B cell (primary cell): ENCODE data around the gene RENBP. TPM values are rescaled to one million over a fixed set of nuclear protein-coding genes. Genes with fewer than 3 reads are reported as not detected.
A peak's percentile ranks its signal among the peaks of the same experiment; 100 is the strongest.

Source experiments
- ATAC-seq: fragments of 200-7000 bp; cut with Tn5 transposase; one replicate; pipeline ENCODE4 v1.10.0; 2021; ENCODE audit warnings: low read depth, mild to moderate bottlenecking, moderate number of reproducible peaks, moderate library complexity
- CTCF ChIA-PET: fragments of 350-600 bp; sonication (Branson Sonifier 250); formaldehyde crosslinking; loops from one replicate; lab custom pipeline; 2021; ENCODE audit warnings: antibody characterized with exemption, inconsistent platforms; lab: Charles Lee
- POLR2A ChIA-PET: fragments of 350-600 bp; sonication (Branson Sonifier 250); formaldehyde crosslinking; loops from one replicate; lab custom pipeline; 2021; ENCODE audit warnings: antibody characterized with exemption; lab: Charles Lee
- DNase-seq: peaks from one replicate; pipeline ENCODE4 v3.0.0; 2013
- H2AFZ ChIP-seq: 2 replicates; pipeline ENCODE4 v1.6.1; 2012; ENCODE audit warnings: mild to moderate bottlenecking, low read depth, low read length; ENCODE audit not compliant: insufficient read depth, poor library complexity, severe bottlenecking
- H3K27ac ChIP-seq, 2 donors: 1 replicate in 1 of 2; 2 replicates in 1 of 2; pipeline ENCODE4 v1.5.1; 2012 to 2013; ENCODE audit warnings: low read length in 2 of 2, mild to moderate bottlenecking in 2 of 2, moderate library complexity in 1 of 2
- H3K27me3 ChIP-seq, 4 experiments: fragments of 200-600 bp in 1 of 4; sonication (generic) in 1 of 4; replicated peaks in 1 of 4; 1 replicate in 2 of 4; 2 replicates in 2 of 4; pipeline versions ENCODE4 v1.6.1 to v1.7.0; 2013 to 2016; ENCODE audit warnings: low read length in 3 of 4, mild to moderate bottlenecking in 2 of 4, mixed read lengths in 1 of 4, moderate library complexity in 1 of 4; ENCODE audit not compliant: insufficient read depth in 4 of 4, control insufficient read depth in 3 of 4; ENCODE audit errors: control extremely low read depth in 1 of 4
- H3K36me3 ChIP-seq, 2 experiments: replicated peaks in 1 of 2; 1 replicate in 1 of 2; 2 replicates in 1 of 2; pipeline versions ENCODE4 v1.6.1 to v1.7.1; 2013; ENCODE audit warnings: low read length in 1 of 2; ENCODE audit not compliant: insufficient read depth in 2 of 2, control insufficient read depth in 1 of 2; ENCODE audit errors: control extremely low read depth in 1 of 2, extremely low read depth in 1 of 2
- H3K4me1 ChIP-seq, 2 donors: fragments of 200-600 bp in 1 of 2; sonication (generic) in 1 of 2; 1 replicate in 1 of 2; 2 replicates in 1 of 2; pipeline versions ENCODE4 v1.5.1 to v1.6.1; 2013 to 2017; ENCODE audit warnings: low read length in 2 of 2; ENCODE audit not compliant: control insufficient read depth in 2 of 2, insufficient read depth in 2 of 2
- H3K4me2 ChIP-seq: replicated peaks from 2 replicates; pipeline ENCODE3; 2012; ENCODE audit warnings: mild to moderate bottlenecking, low read depth, low read length; ENCODE audit not compliant: poor library complexity, severe bottlenecking
- H3K4me3 ChIP-seq, 5 experiments: fragments of 200-600 bp in 1 of 5; sonication (generic) in 1 of 5; 1 replicate in 3 of 5; 2 replicates in 2 of 5; pipeline versions ENCODE4 v1.5.1 to v1.7.0; 2011 to 2016; ENCODE audit warnings: low read length in 4 of 5, mild to moderate bottlenecking in 4 of 5, low read depth in 2 of 5, control low read depth in 1 of 5, moderate library complexity in 1 of 5; ENCODE audit not compliant: insufficient read depth in 1 of 5; ENCODE audit errors: control extremely low read depth in 1 of 5, extremely low read depth in 1 of 5
- H3K79me2 ChIP-seq: fragments of 200-600 bp; sonication (generic); one replicate; pipeline ENCODE4 v1.6.0; 2016; ENCODE audit warnings: low read length; ENCODE audit not compliant: control insufficient read depth, insufficient read depth
- H3K9ac ChIP-seq: fragments of 200-600 bp; sonication (generic); 2 replicates; pipeline ENCODE4 v1.6.1; 2017; ENCODE audit warnings: mild to moderate bottlenecking, low read length, moderate library complexity
- H3K9me3 ChIP-seq, 3 donors: one replicate each; pipeline versions ENCODE4 v1.6.1 to v1.7.1; 2013; ENCODE audit warnings: low read length in 2 of 3; ENCODE audit not compliant: control insufficient read depth in 2 of 3, insufficient read depth in 1 of 3; ENCODE audit errors: control extremely low read depth in 1 of 3
- H4K20me1 ChIP-seq: 2 replicates; pipeline ENCODE4 v1.6.0; 2012; ENCODE audit warnings: mild to moderate bottlenecking, low read length; ENCODE audit not compliant: insufficient read depth, control insufficient read depth, poor library complexity, severe bottlenecking
- H3K27ac Mint-ChIP-seq: one replicate; pipeline ENCODE4 v1.8.0; 2021; ENCODE audit warnings: mixed read lengths
- H3K27me3 Mint-ChIP-seq: one replicate; pipeline ENCODE4 v1.8.0; 2021; ENCODE audit warnings: mixed read lengths
- H3K4me1 Mint-ChIP-seq: one replicate; pipeline ENCODE4 v1.8.0; 2021; ENCODE audit warnings: mixed read lengths
- H3K4me3 Mint-ChIP-seq: one replicate; pipeline ENCODE4 v1.8.0; 2021; ENCODE audit warnings: mixed read lengths
- H3K9me3 Mint-ChIP-seq: one replicate; pipeline ENCODE4 v1.8.0; 2022; ENCODE audit warnings: mixed read lengths; ENCODE audit not compliant: insufficient read depth
- EZH2 ChIP-seq: IDR thresholded peaks from 2 replicates; pipeline ENCODE4 v1.6.1; 2012; ENCODE audit warnings: borderline replicate concordance, low read depth, mild to moderate bottlenecking, moderate library complexity, low read length; ENCODE audit not compliant: insufficient read depth, poor library complexity, severe bottlenecking
- WGBS: methylation state at CpG from one replicate; pipeline ENCODE4 v1.1.5; 2013; ENCODE audit warnings: missing lambda C conversion rate; ENCODE audit not compliant: insufficient coverage; 5-methylcytosine and 5-hydroxymethylcytosine counted together
- intact Hi-C: fragments of 100-400 bp; cut with micrococcal nuclease; formaldehyde crosslinking; loops from one replicate; pipeline ENCODE4 v1.10.0; 2022
- polyA plus RNA-seq: library from polyadenylated mRNA; depleted of rRNA; stranded (reverse); fragments of >200 nt; gene quantifications from 2 replicates; pipeline ENCODE4 v1.2.3, GENCODE V29; 2012
- total RNA-seq, 2 donors: library from RNA; stranded (reverse); fragments of 120-200 nt in 1 of 2; gene quantifications; 1 replicate in 1 of 2; 2 replicates in 1 of 2; pipeline versions ENCODE4 v1.2.3 to v1.2.4, GENCODE V29; 2013 to 2022
- TF ChIP-seq, protein P1 (sequence below): fragments of 200-600 bp; IDR thresholded peaks from one replicate; pipeline ENCODE4 v1.8.0; 2022; ENCODE audit warnings: antibody characterized with exemption, mild to moderate bottlenecking

RENBP gene
- total and polyA plus RNA-seq, 2 donors (not counting 1 experiment from before 2014, with no cell fraction given) = 30.6 to 39.2 TPM

- DNase-seq (peak; percentile 71), ATAC-seq (peak; percentile 94)
- H3K4me1 Mint-ChIP-seq = peaks cover 12% of the 10 kb centered on the region
- H3K27me3 Mint-ChIP-seq = no peaks in the 10 kb centered on the region
- peak within 1 kb of the TSS in 4 of 5 experiments; percentile 37 to 68 (median 56) for H3K4me3 ChIP-seq
- intact Hi-C loops = loop anchor here (1.0 kb wide), 1 partner anchor 9 kb away; the partner anchor contains the start of gene ARHGAP4
- POLR2A ChIA-PET = interaction anchor here (0.8 to 2.0 kb wide), 4 partner anchors 8 to 12 kb away, joined by 5 to 6 read pairs (median 5); partner anchors contain the start of gene RENBP
- TF ChIP-seq, protein P1, sequence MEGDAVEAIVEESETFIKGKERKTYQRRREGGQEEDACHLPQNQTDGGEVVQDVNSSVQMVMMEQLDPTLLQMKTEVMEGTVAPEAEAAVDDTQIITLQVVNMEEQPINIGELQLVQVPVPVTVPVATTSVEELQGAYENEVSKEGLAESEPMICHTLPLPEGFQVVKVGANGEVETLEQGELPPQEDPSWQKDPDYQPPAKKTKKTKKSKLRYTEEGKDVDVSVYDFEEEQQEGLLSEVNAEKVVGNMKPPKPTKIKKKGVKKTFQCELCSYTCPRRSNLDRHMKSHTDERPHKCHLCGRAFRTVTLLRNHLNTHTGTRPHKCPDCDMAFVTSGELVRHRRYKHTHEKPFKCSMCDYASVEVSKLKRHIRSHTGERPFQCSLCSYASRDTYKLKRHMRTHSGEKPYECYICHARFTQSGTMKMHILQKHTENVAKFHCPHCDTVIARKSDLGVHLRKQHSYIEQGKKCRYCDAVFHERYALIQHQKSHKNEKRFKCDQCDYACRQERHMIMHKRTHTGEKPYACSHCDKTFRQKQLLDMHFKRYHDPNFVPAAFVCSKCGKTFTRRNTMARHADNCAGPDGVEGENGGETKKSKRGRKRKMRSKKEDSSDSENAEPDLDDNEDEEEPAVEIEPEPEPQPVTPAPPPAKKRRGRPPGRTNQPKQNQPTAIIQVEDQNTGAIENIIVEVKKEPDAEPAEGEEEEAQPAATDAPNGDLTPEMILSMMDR = no peak
- no peak for TF ChIP-seq EZH2
- H3K27me3 ChIP-seq = no peaks in the 10 kb centered on the region
- H3K9me3 ChIP-seq = no peaks in the 10 kb centered on the region
- peak within 1 kb of the TSS; percentile 90 for H3K4me3 Mint-ChIP-seq
- H3K9ac ChIP-seq = peak within 1 kb of the TSS; percentile 67
- peak within 1 kb of the TSS; percentile 81 for H3K27ac Mint-ChIP-seq
- CTCF ChIA-PET = interaction anchor here (2.9 to 7.4 kb wide), 2 partner anchors 11 to 12 kb away, joined by 16 to 59 read pairs; partner anchors contain the start of genes ARHGAP4 and RENBP
- H2AFZ ChIP-seq = peak within 1 kb of the TSS; percentile 38
- peak within 1 kb of the TSS; percentile 83 for H3K4me2 ChIP-seq
- H3K4me1 ChIP-seq = peaks cover 6 to 15% of the 10 kb centered on the region in 2 donors
- no peaks in the 10 kb centered on the region for H4K20me1 ChIP-seq
- WGBS = under 1% methylated on average over 53 of the region's 87 CpGs
- H3K79me2 ChIP-seq = peaks cover 21% of the 10 kb centered on the region
- H3K36me3 ChIP-seq = peaks cover 0 to 23% of the 10 kb centered on the region in 2 experiments
- H3K9me3 Mint-ChIP-seq = no peaks in the 10 kb centered on the region
- H3K27ac ChIP-seq = peak within 1 kb of the TSS in 1 of 2 donors; percentile 61
These were observed 9.6 kb downstream of the RENBP start, which contains the start of gene NAA10 for GRCh38 chrX:153934762-153935325. NAA10 (minus strand) TSS chrX:153935037; CDS start chrX:153934904, 133 bp downstream.
